IMR-90 (cell line): Measurements from ENCODE around the gene GSK3B.

Experiments used
- BHLHE40 ChIP-seq: fragments of 150-350 bp; IDR thresholded peaks from 2 replicates; pipeline ENCODE4 v1.6.1; 2016; ENCODE audit warnings: mild to moderate bottlenecking, low read depth, low read length
- CEBPB ChIP-seq: IDR thresholded peaks from 2 replicates; pipeline ENCODE4 v1.6.1; 2012; ENCODE audit warnings: low read depth, low read length, improper control_type of control experiment
- FOS ChIP-seq: fragments of 150-350 bp; IDR thresholded peaks from 2 replicates; pipeline ENCODE4 v1.6.1; 2016; ENCODE audit warnings: low read depth, low read length
- MAZ ChIP-seq: IDR thresholded peaks from 2 replicates; pipeline ENCODE4 v1.6.1; 2012; ENCODE audit warnings: low read depth, mild to moderate bottlenecking, low read length, improper control_type of control experiment, moderate library complexity, borderline replicate concordance
- NFE2L2 ChIP-seq: fragments of 150-350 bp; IDR thresholded peaks from 2 replicates; pipeline ENCODE4 v1.6.1; 2016; ENCODE audit warnings: low read depth, mild to moderate bottlenecking, low read length
- POLR2A ChIP-seq: IDR thresholded peaks from 2 replicates; pipeline ENCODE4 v1.6.1; 2012; ENCODE audit warnings: mild to moderate bottlenecking, low read depth, low read length
- RAD21 ChIP-seq: IDR thresholded peaks from 2 replicates; pipeline ENCODE4 v1.6.1; 2012; ENCODE audit warnings: low read length, improper control_type of control experiment
- RCOR1 ChIP-seq: IDR thresholded peaks from 2 replicates; pipeline ENCODE4 v1.6.1; 2012; ENCODE audit warnings: mild to moderate bottlenecking, low read length, improper control_type of control experiment; ENCODE audit not compliant: insufficient replicate concordance
- RFX5 ChIP-seq: IDR thresholded peaks from 2 replicates; pipeline ENCODE4 v1.8.0; 2012; ENCODE audit warnings: low read depth, mild to moderate bottlenecking, low read length, moderate library complexity
- SMC3 ChIP-seq: fragments of 150-350 bp; IDR thresholded peaks from 2 replicates; pipeline ENCODE4 v1.6.1; 2016; ENCODE audit warnings: low read depth, mild to moderate bottlenecking, antibody characterized with exemption, low read length, moderate library complexity
- TF ChIP-seq, protein P1 (sequence below): conservative IDR thresholded peaks from 2 replicates; pipeline ENCODE4 v1.5.1; 2012; ENCODE audit warnings: mild to moderate bottlenecking, low read depth, low read length, improper control_type of control experiment
- TF ChIP-seq, protein P2 (sequence below): fragments of 150-350 bp; IDR thresholded peaks from 2 replicates; pipeline ENCODE4 v1.6.1; 2017; ENCODE audit warnings: mild to moderate bottlenecking, antibody characterized with exemption, low read length, low read depth
- TF ChIP-seq, protein P3 (sequence below): fragments of 150-350 bp; IDR thresholded peaks from 2 replicates; pipeline ENCODE4 v1.6.1; 2016; ENCODE audit warnings: low read depth, mild to moderate bottlenecking, low read length, moderate library complexity, borderline replicate concordance

DNA sequence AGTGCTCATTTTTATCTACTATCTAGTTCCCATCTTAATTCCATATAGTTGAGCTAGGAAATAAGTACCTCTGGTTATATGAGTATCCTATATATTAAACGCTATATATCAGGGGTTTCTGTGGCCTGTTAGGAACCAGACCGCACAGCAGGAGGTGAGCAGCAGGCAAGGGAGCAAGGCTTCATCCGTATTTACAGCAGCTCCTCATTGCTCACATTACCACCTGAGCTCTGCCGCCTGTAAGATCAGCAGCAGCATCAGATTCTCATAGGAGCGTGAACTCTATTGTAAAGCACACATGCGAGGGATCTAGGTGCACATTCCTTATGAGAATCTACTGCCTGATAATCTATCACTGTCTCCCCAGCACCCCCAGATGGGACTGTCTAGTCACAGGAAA lies 23.0 kb downstream of the GSK3B start:
- TF ChIP-seq, protein P1, sequence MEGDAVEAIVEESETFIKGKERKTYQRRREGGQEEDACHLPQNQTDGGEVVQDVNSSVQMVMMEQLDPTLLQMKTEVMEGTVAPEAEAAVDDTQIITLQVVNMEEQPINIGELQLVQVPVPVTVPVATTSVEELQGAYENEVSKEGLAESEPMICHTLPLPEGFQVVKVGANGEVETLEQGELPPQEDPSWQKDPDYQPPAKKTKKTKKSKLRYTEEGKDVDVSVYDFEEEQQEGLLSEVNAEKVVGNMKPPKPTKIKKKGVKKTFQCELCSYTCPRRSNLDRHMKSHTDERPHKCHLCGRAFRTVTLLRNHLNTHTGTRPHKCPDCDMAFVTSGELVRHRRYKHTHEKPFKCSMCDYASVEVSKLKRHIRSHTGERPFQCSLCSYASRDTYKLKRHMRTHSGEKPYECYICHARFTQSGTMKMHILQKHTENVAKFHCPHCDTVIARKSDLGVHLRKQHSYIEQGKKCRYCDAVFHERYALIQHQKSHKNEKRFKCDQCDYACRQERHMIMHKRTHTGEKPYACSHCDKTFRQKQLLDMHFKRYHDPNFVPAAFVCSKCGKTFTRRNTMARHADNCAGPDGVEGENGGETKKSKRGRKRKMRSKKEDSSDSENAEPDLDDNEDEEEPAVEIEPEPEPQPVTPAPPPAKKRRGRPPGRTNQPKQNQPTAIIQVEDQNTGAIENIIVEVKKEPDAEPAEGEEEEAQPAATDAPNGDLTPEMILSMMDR = no peak
- no peak for TF ChIP-seq RAD21
- TF ChIP-seq SMC3 = no peak
- TF ChIP-seq, protein P2, sequence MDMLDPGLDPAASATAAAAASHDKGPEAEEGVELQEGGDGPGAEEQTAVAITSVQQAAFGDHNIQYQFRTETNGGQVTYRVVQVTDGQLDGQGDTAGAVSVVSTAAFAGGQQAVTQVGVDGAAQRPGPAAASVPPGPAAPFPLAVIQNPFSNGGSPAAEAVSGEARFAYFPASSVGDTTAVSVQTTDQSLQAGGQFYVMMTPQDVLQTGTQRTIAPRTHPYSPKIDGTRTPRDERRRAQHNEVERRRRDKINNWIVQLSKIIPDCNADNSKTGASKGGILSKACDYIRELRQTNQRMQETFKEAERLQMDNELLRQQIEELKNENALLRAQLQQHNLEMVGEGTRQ = no peak
- TF ChIP-seq, protein P3, sequence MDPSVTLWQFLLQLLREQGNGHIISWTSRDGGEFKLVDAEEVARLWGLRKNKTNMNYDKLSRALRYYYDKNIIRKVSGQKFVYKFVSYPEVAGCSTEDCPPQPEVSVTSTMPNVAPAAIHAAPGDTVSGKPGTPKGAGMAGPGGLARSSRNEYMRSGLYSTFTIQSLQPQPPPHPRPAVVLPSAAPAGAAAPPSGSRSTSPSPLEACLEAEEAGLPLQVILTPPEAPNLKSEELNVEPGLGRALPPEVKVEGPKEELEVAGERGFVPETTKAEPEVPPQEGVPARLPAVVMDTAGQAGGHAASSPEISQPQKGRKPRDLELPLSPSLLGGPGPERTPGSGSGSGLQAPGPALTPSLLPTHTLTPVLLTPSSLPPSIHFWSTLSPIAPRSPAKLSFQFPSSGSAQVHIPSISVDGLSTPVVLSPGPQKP = no peak
- TF ChIP-seq FOS = no peak
- TF ChIP-seq MAZ = no peak
- TF ChIP-seq CEBPB = no peak
- TF ChIP-seq RCOR1 = no peak
- no peak for TF ChIP-seq BHLHE40
- no peak for TF ChIP-seq NFE2L2
- TF ChIP-seq POLR2A = no peak
- TF ChIP-seq RFX5 = no peak
